K562 (cell line): Measurements from ENCODE around the gene GSTM5. TPM values are rescaled to one million over a fixed set of nuclear protein-coding genes. Genes with fewer than 3 reads are reported as not detected.

ENCODE experiments used
- BACH1 ChIP-seq: fragments of 200-800 bp; sonication (Bioruptor generic); IDR thresholded peaks from 2 replicates; pipeline ENCODE4 v1.6.1; 2016; ENCODE audit warnings: missing genetic modification characterization, missing compliant biosample characterization
- CBFB ChIP-seq: sonication (generic); formaldehyde crosslinking; IDR thresholded peaks from 2 replicates; pipeline ENCODE4 v1.4.0; 2020; ENCODE audit warnings: mild to moderate bottlenecking, missing genetic modification reagents
- EP300 ChIP-seq: IDR thresholded peaks from 2 replicates; pipeline ENCODE4 v1.6.1; 2012; ENCODE audit warnings: low read length, improper control_type of control experiment
- FOXA1 ChIP-seq: fragments of 450-650 bp; IDR thresholded peaks from 2 replicates; pipeline ENCODE4 v1.6.1; 2016; ENCODE audit warnings: mild to moderate bottlenecking, borderline replicate concordance
- GABPB1 ChIP-seq: sonication (generic); formaldehyde crosslinking; IDR thresholded peaks from 2 replicates; pipeline ENCODE4 v1.8.0; 2022; ENCODE audit warnings: mild to moderate bottlenecking, missing genetic modification reagents
- KLF16 ChIP-seq: IDR thresholded peaks from 2 replicates; pipeline ENCODE4 v1.6.1; 2016; ENCODE audit warnings: antibody characterized with exemption
- NRF1 ChIP-seq, 2 experiments: fragments of 450-650 bp; IDR thresholded peaks in 1 of 2; conservative IDR thresholded peaks in 1 of 2; 2 replicates each; pipeline ENCODE4 v1.6.1; 2014; ENCODE audit warnings: mild to moderate bottlenecking in 2 of 2
- PYGO2 ChIP-seq: fragments of 450-650 bp; IDR thresholded peaks from 2 replicates; pipeline ENCODE4 v1.6.1; 2016; ENCODE audit warnings: mild to moderate bottlenecking, missing genetic modification characterization, moderate library complexity, missing compliant biosample characterization
- SRF ChIP-seq, 2 experiments: fragments of 250-450, 450-650 bp in 1 of 2; sonication (Bioruptor Pico) in 1 of 2; sonication (generic) in 1 of 2; formaldehyde crosslinking; IDR thresholded peaks; 2 replicates each; pipeline versions ENCODE4 v1.5.0 to v1.5.1; 2020 to 2022; ENCODE audit warnings: mild to moderate bottlenecking in 1 of 2, missing genetic modification reagents in 1 of 2
- ZC3H11A ChIP-seq: IDR thresholded peaks from 2 replicates; pipeline ENCODE4 v1.6.1; 2012; ENCODE audit warnings: low read depth, low read length, improper control_type of control experiment
- ZNF584 ChIP-seq: fragments of 200-800 bp; sonication (Bioruptor generic); IDR thresholded peaks from 2 replicates; pipeline ENCODE4 v1.6.1; 2016; ENCODE audit warnings: low read depth, mild to moderate bottlenecking, missing genetic modification characterization, missing compliant biosample characterization
- polyA plus RNA-seq, 8 experiments: library from polyadenylated mRNA; depleted of rRNA in 4 of 8; stranded (reverse) in 5 of 8; unstranded in 3 of 8; fragments of >200 nt; fragmentation: Nextera tagmentation in 2 of 8; fragmentation: Illumina TruSeq in 1 of 8; extraction: Ambion mirVana in 2 of 8; extraction: Trizol in 1 of 8; gene quantifications; 2 replicates each; pipeline versions ENCODE4 v1.2.1 to v1.2.3, GENCODE V29; 2011 to 2014; ENCODE audit warnings: inconsistent platforms in 1 of 8, missing spikeins in 1 of 8
- total RNA-seq, 7 experiments: library from RNA; depleted of rRNA in 6 of 7; stranded (reverse); fragments of >200 nt in 6 of 7; fragmentation: Illumina TruSeq in 2 of 7; extraction: Trizol in 2 of 7; gene quantifications; 2 replicates each; pipeline versions ENCODE4 v1.2.1 to v1.2.3, GENCODE V29; 2011 to 2021; ENCODE audit warnings: low replicate concordance in 1 of 7
- TF ChIP-seq, protein P1 (sequence below), 2 experiments: fragments of 450-650 bp; IDR thresholded peaks; 2 replicates each; pipeline ENCODE4 v1.6.1; 2016; ENCODE audit warnings: mild to moderate bottlenecking in 2 of 2, borderline replicate concordance in 1 of 2, low read depth in 1 of 2, moderate library complexity in 1 of 2
- TF ChIP-seq, protein P2 (sequence below): sonication (generic); formaldehyde crosslinking; IDR thresholded peaks from 2 replicates; pipeline ENCODE4 v1.4.0; 2020; ENCODE audit warnings: mild to moderate bottlenecking, missing genetic modification reagents
- TF ChIP-seq, protein P3 (sequence below): fragments of 250-450 bp; sonication (Bioruptor Pico); IDR thresholded peaks from 2 replicates; pipeline ENCODE4 v1.8.0; 2022; ENCODE audit warnings: inconsistent platforms, mild to moderate bottlenecking, moderate library complexity, borderline replicate concordance
- TF ChIP-seq, protein P4 (sequence below): sonication (generic); formaldehyde crosslinking; IDR thresholded peaks from 2 replicates; pipeline ENCODE4 v1.8.1; 2023; ENCODE audit warnings: mild to moderate bottlenecking, missing genetic modification reagents

GSTM5 gene
- total and polyA plus RNA-seq, 9 of the 15 experiments (the other 6 are each of a cell fraction or from before 2014, with no cell fraction given): not detected

DNA sequence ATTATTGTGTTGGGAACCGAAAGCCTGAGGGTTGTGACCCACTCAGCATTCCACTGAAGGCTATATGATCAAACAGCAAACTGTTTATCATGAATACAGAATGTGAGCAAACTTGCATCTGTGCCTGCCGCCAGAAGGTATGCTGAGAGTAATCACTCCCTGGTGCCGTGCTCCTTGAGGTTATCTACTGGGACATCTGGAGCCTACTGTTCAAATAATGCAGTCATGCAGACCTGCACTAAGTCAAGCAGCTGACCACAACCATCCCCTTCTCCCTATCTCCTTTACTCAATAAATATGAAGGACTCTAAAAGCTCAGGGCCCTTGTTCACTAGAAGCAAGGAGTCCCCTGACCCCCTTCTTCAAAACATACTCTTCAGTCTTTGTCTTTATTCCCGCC is 13.5 kb downstream of the GSTM5 start (continued):
- TF ChIP-seq, protein P1, sequence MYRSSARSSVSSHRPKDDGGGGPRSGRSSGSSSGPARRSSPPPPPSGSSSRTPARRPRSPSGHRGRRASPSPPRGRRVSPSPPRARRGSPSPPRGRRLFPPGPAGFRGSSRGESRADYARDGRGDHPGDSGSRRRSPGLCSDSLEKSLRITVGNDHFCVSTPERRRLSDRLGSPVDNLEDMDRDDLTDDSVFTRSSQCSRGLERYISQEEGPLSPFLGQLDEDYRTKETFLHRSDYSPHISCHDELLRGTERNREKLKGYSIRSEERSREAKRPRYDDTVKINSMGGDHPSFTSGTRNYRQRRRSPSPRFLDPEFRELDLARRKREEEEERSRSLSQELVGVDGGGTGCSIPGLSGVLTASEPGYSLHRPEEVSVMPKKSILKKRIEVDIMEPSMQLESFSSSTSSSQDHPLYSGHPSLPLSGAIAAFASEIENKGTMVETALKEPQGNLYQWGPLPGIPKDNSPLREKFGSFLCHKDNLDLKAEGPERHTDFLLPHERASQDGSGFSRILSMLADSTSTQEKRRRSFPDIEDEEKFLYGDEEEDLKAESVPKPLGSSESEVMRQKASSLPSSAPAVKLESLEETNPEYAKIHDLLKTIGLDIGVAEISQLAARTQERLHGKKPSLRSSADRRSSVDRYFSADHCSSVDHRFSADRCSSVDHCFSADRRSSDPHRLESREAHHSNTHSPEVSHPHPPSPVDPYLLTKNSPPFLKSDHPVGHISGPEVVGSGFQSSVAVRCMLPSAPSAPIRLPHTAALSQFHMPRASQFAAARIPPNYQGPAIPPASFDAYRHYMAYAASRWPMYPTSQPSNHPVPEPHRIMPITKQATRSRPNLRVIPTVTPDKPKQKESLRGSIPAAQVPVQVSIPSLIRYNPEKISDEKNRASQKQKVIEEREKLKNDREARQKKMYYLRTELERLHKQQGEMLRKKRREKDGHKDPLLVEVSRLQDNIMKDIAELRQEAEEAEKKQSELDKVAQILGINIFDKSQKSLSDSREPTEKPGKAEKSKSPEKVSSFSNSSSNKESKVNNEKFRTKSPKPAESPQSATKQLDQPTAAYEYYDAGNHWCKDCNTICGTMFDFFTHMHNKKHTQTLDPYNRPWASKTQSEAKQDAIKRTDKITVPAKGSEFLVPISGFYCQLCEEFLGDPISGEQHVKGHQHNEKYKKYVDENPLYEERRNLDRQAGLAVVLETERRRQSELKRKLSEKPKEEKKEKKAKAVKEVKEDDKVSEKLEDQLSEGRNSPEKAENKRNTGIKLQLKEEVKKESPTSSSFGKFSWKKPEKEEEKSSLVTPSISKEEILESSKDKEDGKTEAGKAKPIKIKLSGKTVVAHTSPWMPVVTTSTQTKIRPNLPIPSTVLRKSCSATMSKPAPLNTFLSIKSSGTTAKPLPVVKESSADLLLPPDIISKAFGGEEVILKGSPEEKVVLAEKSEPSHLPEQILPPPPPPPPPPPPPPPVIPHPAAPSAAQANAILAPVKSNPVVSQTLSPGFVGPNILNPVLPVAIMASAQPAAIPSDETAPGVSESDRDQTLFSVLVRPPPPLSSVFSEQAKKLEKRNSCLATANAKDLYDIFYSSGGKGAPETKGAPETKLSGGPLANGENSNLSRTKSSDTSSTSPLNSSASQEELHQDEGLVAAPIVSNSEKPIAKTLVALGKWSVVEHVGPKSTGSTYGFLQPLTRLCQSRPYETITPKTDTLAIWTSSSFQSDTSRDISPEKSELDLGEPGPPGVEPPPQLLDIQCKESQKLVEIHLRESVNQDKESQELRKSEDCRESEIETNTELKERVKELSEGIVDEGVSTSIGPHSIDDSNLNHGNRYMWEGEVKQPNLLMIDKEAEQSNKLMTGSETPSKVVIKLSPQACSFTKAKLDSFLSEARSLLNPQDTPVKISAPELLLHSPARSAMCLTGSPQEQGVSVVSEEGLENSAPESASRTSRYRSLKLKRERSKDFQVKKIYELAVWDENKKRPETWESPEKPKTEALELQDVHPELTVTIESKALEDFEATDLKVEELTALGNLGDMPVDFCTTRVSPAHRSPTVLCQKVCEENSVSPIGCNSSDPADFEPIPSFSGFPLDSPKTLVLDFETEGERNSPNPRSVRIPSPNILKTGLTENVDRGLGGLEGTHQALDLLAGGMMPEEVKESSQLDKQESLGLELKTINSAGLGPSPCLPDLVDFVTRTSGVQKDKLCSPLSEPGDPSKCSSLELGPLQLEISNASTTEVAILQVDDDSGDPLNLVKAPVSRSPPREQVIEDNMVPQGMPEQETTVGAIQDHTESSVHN (IDR thresholded peaks at IDR 0.05; ENCODE audit: borderline replicate concordance in 1 of 2, low read depth in 1 of 2): no peak
- TF ChIP-seq EP300 (peak; percentile 82), PYGO2 (no peak), FOXA1 (0 out of 2 replicates have a peak, but pooled peaks have one; percentile 36), SRF (CRISPR knock-in tag; IDR thresholded peaks at IDR 0.05) (no peak), ZC3H11A (no peak), CBFB (no peak), GABPB1 (CRISPR knock-in tag) (no peak), NRF1 (conservative IDR thresholded peaks at IDR 0.05 in 1 of 2, IDR thresholded peaks at IDR 0.05 in 1 of 2) (0 out of 4 replicates have a peak, but pooled peaks of 1 of the 2 experiments have one; percentile 16), BACH1 (no peak), ZNF584 (CRISPR knock-in tag) (no peak), KLF16 (peak; percentile 78)
- TF ChIP-seq, protein P2, sequence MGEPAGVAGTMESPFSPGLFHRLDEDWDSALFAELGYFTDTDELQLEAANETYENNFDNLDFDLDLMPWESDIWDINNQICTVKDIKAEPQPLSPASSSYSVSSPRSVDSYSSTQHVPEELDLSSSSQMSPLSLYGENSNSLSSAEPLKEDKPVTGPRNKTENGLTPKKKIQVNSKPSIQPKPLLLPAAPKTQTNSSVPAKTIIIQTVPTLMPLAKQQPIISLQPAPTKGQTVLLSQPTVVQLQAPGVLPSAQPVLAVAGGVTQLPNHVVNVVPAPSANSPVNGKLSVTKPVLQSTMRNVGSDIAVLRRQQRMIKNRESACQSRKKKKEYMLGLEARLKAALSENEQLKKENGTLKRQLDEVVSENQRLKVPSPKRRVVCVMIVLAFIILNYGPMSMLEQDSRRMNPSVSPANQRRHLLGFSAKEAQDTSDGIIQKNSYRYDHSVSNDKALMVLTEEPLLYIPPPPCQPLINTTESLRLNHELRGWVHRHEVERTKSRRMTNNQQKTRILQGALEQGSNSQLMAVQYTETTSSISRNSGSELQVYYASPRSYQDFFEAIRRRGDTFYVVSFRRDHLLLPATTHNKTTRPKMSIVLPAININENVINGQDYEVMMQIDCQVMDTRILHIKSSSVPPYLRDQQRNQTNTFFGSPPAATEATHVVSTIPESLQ: no peak
- TF ChIP-seq, protein P3, sequence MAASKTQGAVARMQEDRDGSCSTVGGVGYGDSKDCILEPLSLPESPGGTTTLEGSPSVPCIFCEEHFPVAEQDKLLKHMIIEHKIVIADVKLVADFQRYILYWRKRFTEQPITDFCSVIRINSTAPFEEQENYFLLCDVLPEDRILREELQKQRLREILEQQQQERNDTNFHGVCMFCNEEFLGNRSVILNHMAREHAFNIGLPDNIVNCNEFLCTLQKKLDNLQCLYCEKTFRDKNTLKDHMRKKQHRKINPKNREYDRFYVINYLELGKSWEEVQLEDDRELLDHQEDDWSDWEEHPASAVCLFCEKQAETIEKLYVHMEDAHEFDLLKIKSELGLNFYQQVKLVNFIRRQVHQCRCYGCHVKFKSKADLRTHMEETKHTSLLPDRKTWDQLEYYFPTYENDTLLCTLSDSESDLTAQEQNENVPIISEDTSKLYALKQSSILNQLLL (CRISPR knock-in tag): no peak
- TF ChIP-seq, protein P4, sequence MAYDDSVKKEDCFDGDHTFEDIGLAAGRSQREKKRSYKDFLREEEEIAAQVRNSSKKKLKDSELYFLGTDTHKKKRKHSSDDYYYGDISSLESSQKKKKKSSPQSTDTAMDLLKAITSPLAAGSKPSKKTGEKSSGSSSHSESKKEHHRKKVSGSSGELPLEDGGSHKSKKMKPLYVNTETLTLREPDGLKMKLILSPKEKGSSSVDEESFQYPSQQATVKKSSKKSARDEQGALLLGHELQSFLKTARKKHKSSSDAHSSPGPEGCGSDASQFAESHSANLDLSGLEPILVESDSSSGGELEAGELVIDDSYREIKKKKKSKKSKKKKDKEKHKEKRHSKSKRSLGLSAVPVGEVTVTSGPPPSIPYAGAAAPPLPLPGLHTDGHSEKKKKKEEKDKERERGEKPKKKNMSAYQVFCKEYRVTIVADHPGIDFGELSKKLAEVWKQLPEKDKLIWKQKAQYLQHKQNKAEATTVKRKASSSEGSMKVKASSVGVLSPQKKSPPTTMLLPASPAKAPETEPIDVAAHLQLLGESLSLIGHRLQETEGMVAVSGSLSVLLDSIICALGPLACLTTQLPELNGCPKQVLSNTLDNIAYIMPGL (CRISPR knock-in tag): no peak
